Myometrial cell (primary cell): ENCODE results near the gene OR2T4. TPM values are rescaled to one million over a fixed set of nuclear protein-coding genes. Genes with fewer than 3 reads are reported as not detected.

Experiments used
- total RNA-seq: library from RNA; depleted of rRNA; stranded (reverse); fragments of >200 nt; gene quantifications from 2 replicates; pipeline ENCODE4 v1.2.3, GENCODE V29; 2015

The OR2T4 gene, protein sequence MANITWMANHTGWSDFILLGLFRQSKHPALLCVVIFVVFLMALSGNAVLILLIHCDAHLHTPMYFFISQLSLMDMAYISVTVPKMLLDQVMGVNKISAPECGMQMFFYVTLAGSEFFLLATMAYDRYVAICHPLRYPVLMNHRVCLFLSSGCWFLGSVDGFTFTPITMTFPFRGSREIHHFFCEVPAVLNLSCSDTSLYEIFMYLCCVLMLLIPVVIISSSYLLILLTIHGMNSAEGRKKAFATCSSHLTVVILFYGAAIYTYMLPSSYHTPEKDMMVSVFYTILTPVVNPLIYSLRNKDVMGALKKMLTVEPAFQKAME
- not detected in 2 replicates for total RNA-seq

DNA sequence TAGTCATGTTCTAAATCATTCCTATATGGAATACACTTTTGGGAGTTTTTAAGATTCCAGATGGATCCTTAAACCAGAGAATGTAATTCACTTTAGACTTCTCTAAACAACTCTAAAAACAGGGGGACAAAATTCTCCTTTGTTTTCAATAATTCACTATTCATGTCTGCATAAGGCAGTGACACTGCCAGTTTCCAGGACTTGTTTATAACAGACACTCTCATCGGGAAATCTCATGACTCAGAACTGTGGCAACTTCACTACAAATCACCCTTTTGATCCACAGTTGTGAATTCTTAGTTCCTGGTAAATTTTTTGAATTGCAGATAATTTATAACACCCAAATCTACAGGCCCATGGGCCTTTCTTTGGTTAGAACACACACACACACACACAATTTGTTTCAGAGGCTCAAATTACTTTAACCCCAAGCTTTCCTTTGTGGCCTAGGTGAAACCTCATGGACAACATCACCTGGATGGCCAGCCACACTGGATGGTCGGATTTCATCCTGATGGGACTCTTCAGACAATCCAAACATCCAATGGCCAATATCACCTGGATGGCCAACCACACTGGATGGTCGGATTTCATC is at the start of gene OR2T4:
OR2T4 (plus strand) TSS at position 545 of the 595 bp plus-strand sequence; CDS start at position 545, 0 bp downstream.

DNA sequence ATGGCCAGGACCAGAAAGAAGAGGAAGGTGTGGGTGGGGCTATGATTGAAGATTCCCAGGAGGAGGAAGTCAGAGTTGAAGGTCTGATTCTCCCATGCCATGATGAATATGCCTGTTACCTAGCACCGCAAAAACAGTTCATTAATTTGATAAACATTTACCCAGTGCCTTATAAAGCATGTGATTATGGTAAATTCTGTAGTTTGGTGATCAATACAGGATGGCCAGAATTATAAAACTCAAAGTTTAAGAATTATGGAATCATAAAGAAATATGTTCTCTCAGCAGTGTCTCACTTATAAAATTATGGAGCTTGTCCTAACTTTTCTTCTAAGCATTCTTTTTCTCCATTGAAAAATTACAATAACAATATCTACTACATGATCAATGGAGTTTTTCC is 37.0 kb upstream of the OR2T4 start, which contains the start of gene OR2M7:
OR2M7 (minus strand) TSS at position 101 of the 400 bp plus-strand sequence; CDS start at position 101, 0 bp downstream.

DNA sequence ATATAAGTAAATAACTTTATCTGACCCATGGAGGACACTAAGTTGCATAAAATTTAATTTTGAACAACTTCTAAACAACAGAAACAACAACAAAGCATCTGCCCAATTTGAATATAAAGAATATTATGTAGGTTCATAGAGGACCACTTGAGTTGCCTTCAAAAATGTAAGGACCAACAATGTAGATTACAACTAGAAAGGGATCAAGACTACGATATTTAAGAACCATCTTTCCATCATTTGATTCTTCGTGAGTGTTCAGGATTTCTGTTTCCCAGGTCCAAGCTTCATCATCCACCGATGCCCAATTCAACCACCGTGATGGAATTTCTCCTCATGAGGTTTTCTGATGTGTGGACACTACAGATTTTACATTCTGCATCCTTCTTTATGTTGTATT is 13.0 kb upstream of the OR2T4 start, which contains the start of gene OR14C36:
OR14C36 (plus strand) TSS at position 301 of the 400 bp plus-strand sequence; CDS start at position 301, 0 bp downstream.

DNA sequence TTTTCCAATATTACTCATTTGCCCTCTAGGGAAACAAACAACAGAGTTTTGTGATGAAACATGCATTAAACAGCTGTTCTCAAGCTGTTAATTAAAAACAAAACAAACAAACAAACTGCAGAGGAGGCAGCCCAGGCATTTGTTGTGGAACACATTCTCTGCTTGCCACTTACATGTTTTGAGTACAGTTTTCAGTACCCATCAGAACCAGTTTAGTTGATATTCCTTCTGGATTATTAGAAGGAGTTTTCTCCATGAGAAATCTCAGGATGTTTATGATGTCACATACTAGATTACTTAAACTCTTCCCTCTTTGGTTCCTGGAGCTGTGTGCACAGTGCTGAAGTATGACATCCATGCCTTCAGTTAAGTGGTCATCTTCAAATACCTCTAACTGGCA is 14.0 kb downstream of the OR2T4 start, which contains the start of gene OR2T6:
OR2T6 (plus strand) TSS at position 301 of the 400 bp plus-strand sequence. CDS start 11,863 bp downstream, outside the sequence.

DNA sequence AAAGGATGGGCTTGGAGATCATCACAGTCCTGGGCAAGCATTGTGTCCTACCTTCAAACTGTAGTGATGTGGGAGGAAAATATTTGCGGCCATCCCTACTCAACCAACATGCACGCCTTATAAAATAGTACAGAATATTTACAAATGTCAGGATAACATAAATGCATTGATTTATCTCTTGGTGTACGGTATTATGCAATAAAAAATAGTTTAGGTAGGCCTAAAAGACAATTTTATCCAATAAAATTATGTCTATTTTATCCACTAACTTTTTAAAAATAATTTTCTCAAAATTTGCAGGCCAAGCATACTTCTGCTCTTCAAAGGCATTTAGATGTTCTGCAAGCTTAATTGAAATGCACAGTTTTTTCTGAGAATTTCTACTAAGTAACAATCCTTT is 41.3 kb downstream of the OR2T4 start, which contains the start of gene OR2T1:
OR2T1 (plus strand) TSS at position 301 of the 400 bp plus-strand sequence. CDS start 3,100 bp downstream, outside the sequence.

Other genes starting within 250 kb of the OR2T4 start
- gene OR2M5, start 216.5 kb upstream of the OR2T4 start, total RNA-seq, result not detected in 2 replicates
- not detected in 2 replicates for gene OR2M2, start 186.8 kb upstream of the OR2T4 start, total RNA-seq
- gene OR2M3, start 164.4 kb upstream of the OR2T4 start, total RNA-seq, result not detected in 2 replicates
- not detected in 2 replicates for gene OR2M4, start 130.2 kb upstream of the OR2T4 start, total RNA-seq
- not detected in 2 replicates for gene OR2T33, start 83.7 kb upstream of the OR2T4 start, total RNA-seq
- gene OR2T12, start 58.2 kb upstream of the OR2T4 start, total RNA-seq, result not detected in 2 replicates
- not detected in 2 replicates for gene OR2M7, start 37.1 kb upstream of the OR2T4 start, total RNA-seq
- gene OR14C36, start 12.9 kb upstream of the OR2T4 start, total RNA-seq, result not detected in 2 replicates
- not detected in 2 replicates for gene OR2T6, start 14.1 kb downstream of the OR2T4 start, total RNA-seq
- not detected in 2 replicates for gene OR2T1, start 41.4 kb downstream of the OR2T4 start, total RNA-seq
- not detected in 2 replicates for gene OR2T2, start 84.0 kb downstream of the OR2T4 start, total RNA-seq
- gene OR2T3, start 111.7 kb downstream of the OR2T4 start, total RNA-seq, result not detected in 2 replicates
- gene OR2T5, start 126.9 kb downstream of the OR2T4 start, total RNA-seq, result not detected in 2 replicates
- not detected in 2 replicates for gene OR2G6, start 146.4 kb downstream of the OR2T4 start, total RNA-seq
- gene OR2T29, start 201.1 kb downstream of the OR2T4 start, total RNA-seq, result not detected in 2 replicates
- not detected in 2 replicates for gene OR2T34, start 213.1 kb downstream of the OR2T4 start, total RNA-seq
- not detected in 2 replicates for gene OR2T10, start 236.0 kb downstream of the OR2T4 start, total RNA-seq